Measurements from ENCODE around the gene MNAT1.

Gene MNAT1

GRCh38 chr14:60705100-60705499 lies 29.5 kb upstream of the MNAT1 start:
- TF ChIP-seq POLR2AphosphoS5 (IDR thresholded peaks at IDR 0.05; ENCODE audit: low read depth, low read length) = no peak
- TF ChIP-seq SIN3A (IDR thresholded peaks at IDR 0.05; ENCODE audit: borderline replicate concordance, insufficient read depth, low read length) = no peak
- no peak for TF ChIP-seq REST (IDR thresholded peaks at IDR 0.05; ENCODE audit: insufficient read depth in 1 of 2, low read depth in 2 of 2, low read length in 2 of 2)
- TF ChIP-seq FOXP2 (optimal IDR thresholded peaks at IDR 0.05; ENCODE audit: borderline replicate concordance, extremely low read depth, extremely low read length, insufficient read depth) = no peak
- TF ChIP-seq TAF1 (IDR thresholded peaks at IDR 0.05; ENCODE audit: borderline replicate concordance, insufficient read depth, low read length) = no peak

- TF ChIP-seq POLR2AphosphoS5 (IDR thresholded peaks at IDR 0.05; ENCODE audit: low read depth, low read length) (no peak), FOXP2 (optimal IDR thresholded peaks at IDR 0.05; ENCODE audit: borderline replicate concordance, extremely low read depth, extremely low read length, insufficient read depth) (no peak), TAF1 (IDR thresholded peaks at IDR 0.05; ENCODE audit: borderline replicate concordance, insufficient read depth, low read length) (no peak), SIN3A (IDR thresholded peaks at IDR 0.05; ENCODE audit: borderline replicate concordance, insufficient read depth, low read length) (no peak), REST (IDR thresholded peaks at IDR 0.05; ENCODE audit: insufficient read depth in 1 of 2, low read depth in 2 of 2, low read length in 2 of 2) (no peak)
These were observed 26.7 kb upstream of the MNAT1 start for GRCh38 chr14:60707858-60708257.

- TF ChIP-seq SIN3A (IDR thresholded peaks at IDR 0.05; ENCODE audit: borderline replicate concordance, insufficient read depth, low read length) (no peak), POLR2AphosphoS5 (IDR thresholded peaks at IDR 0.05; ENCODE audit: low read depth, low read length) (no peak), FOXP2 (optimal IDR thresholded peaks at IDR 0.05; ENCODE audit: borderline replicate concordance, extremely low read depth, extremely low read length, insufficient read depth) (no peak), REST (IDR thresholded peaks at IDR 0.05; ENCODE audit: insufficient read depth in 1 of 2, low read depth in 2 of 2, low read length in 2 of 2) (no peak), TAF1 (IDR thresholded peaks at IDR 0.05; ENCODE audit: borderline replicate concordance, insufficient read depth, low read length) (no peak)
These were observed 24.1 kb upstream of the MNAT1 start for GRCh38 chr14:60710494-60710893.

GRCh38 chr14:60713513-60713912 lies 21.0 kb upstream of the MNAT1 start:
- TF ChIP-seq FOXP2 (optimal IDR thresholded peaks at IDR 0.05; ENCODE audit: borderline replicate concordance, extremely low read depth, extremely low read length, insufficient read depth) = no peak
- TF ChIP-seq SIN3A (IDR thresholded peaks at IDR 0.05; ENCODE audit: borderline replicate concordance, insufficient read depth, low read length) = no peak
- no peak for TF ChIP-seq REST (IDR thresholded peaks at IDR 0.05; ENCODE audit: insufficient read depth in 1 of 2, low read depth in 2 of 2, low read length in 2 of 2)
- no peak for TF ChIP-seq POLR2AphosphoS5 (IDR thresholded peaks at IDR 0.05; ENCODE audit: low read depth, low read length)
- no peak for TF ChIP-seq TAF1 (IDR thresholded peaks at IDR 0.05; ENCODE audit: borderline replicate concordance, insufficient read depth, low read length)

GRCh38 chr14:60720391-60720790 lies 14.2 kb upstream of the MNAT1 start:
- no peak for TF ChIP-seq SIN3A (IDR thresholded peaks at IDR 0.05; ENCODE audit: borderline replicate concordance, insufficient read depth, low read length)
- TF ChIP-seq REST (IDR thresholded peaks at IDR 0.05; ENCODE audit: insufficient read depth in 1 of 2, low read depth in 2 of 2, low read length in 2 of 2) = no peak
- no peak for TF ChIP-seq TAF1 (IDR thresholded peaks at IDR 0.05; ENCODE audit: borderline replicate concordance, insufficient read depth, low read length)
- TF ChIP-seq POLR2AphosphoS5 (IDR thresholded peaks at IDR 0.05; ENCODE audit: low read depth, low read length) = no peak
- TF ChIP-seq FOXP2 (optimal IDR thresholded peaks at IDR 0.05; ENCODE audit: borderline replicate concordance, extremely low read depth, extremely low read length, insufficient read depth) = no peak
